Measurements from ENCODE around the gene DSG4. TPM values are rescaled to one million over a fixed set of nuclear protein-coding genes. Genes with fewer than 3 reads are reported as not detected.

The DSG4 gene
- total RNA-seq: not detected

DNA sequence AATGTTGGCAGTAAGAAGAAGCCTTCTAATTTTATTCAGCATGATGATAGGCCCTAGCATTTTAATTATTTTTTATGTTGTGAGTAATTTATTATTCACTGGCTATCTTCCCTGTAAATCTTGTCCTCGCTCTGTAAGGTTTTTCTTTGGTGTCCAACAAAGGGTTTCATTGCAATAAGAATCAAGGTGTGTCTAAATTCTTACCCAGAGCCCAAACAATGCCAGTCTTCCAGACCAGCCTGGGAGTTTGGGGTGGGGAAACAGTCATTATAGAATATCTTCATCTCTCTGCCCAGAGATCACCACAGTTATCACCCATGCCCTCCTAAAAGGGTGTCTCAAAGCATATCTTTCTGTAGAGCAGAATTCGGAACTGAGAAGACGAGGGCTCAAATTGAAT lies at the start of gene DSG4:
TSS of gene DSG4 (plus strand) at position 301 of the 400 bp plus-strand sequence. CDS start 135 bp downstream, outside the sequence.

GRCh38 chr18:31447530-31448191 lies 71.1 kb downstream of the DSG4 start, which contains the start of gene DSG3:
DSG3 (plus strand) TSS chr18:31447741; CDS start chr18:31447878, 137 bp downstream.

Small RNA genes within 50 kb of the gene (small RNA-seq; reads per million reads assigned to genes)
- not detected for gene RF00019 (ENCODE audit: low replicate concordance)
- not detected for gene RNU6-167P (ENCODE audit: low replicate concordance)

Other genes with a start within 250 kb of the DSG4 start
- gene DSC1, start 213.9 kb upstream of the DSG4 start, total RNA-seq: 0.47 TPM
- gene DSG1, start 58.6 kb upstream of the DSG4 start, total RNA-seq: 0.06 TPM
- not detected for gene DSG3, start 71.0 kb downstream of the DSG4 start, total RNA-seq
- gene DSG2, start 121.4 kb downstream of the DSG4 start, total RNA-seq: 34.3 TPM
- 0.35 TPM for gene TTR, start 215.1 kb downstream of the DSG4 start, total RNA-seq

All from metanephros (tissue), 2 donors.